Stimulated activated naive CD4-positive, alpha-beta T cell (primary cell): ENCODE results near the gene GALNT18.

Experiments
- DNase-seq, 6 experiments: peaks; one replicate each; lab custom pipeline; 2025; lab: John Stamatoyannopoulos, UW

GALNT18 gene

DNA sequence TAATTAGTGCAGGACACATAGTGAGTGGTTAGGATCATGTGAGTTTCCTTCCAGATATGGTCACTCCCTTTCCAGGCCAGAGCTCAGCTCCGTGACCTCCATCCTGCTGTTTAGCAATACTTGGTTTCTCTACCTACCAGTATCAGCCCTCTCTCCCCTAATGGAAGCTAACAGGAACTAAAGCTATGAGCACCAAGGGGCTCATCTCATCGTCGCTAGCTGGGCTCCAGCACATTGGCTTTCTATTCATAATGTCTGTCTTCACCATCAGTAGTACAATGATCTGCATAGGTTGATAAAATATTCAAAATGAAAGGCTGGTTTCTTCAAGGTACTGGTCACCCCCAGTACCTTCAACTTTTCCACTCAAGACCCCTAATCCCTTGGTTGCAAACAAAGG is 2.4 kb upstream of the GALNT18 start:
- DNase-seq, result no peak

- DNase-seq, result no peak
Observed at GRCh38 chr11:11622772-11623171, 967 bp upstream of the GALNT18 start.

DNA sequence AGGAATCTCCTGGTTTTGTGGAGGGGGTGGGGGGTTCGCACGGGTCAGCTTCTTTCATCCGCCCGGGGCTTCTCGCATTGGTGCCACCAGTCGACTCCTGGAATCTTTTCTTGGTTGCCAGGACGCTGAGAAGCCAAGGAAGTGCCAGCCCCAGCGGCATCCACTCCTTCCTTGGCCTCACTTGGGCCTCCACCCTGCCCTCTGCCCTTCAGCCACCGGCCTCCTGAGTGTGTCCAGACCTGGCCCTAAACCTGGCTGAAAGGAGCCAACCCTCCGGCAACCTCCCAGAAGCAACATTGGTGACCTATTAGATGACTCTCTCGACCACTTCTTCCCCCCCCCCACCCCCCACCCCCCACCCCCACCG is 518 bp upstream of the GALNT18 start:
- no peak for DNase-seq

GRCh38 chr11:11620921-11621572 is 758 bp downstream of the GALNT18 start:
- DNase-seq, result no peak

DNA sequence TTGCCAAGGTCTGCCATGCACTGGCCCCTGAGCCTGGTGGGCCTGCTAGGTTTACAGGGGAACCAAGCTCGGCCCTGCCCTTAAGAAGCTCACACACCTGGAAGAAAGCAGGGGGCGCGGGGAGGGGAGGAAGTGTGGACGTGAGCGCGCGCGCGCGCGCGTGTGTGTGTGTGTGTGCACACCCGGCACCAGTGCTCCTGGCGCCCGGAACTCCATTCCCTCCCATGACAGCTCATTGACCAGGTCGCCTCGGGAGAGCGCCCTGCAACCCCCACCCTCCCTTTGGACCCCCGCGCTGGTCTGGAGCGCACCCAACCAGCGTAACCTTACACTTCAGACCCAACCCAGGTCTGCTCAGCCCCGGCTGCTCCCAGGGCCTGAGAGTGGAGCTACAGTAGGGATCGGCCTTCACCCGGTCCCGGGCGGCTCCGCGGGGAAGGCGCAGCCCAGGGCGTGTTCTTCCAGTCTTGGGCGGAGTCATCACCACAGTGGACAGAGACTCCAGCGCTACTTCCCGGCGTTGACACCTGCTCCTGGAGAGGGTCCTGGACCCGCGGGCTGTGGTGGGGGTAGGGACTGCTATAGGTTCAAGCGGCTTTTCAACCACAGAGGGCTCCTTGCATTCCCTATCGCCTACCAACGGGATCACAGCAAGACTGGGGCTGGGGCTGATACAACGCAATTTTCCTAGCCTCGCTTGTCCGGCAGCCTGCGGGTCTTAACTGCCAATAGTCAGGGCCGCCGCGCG is 1.5 kb downstream of the GALNT18 start:
- no peak for DNase-seq

- no peak for DNase-seq
Observed at GRCh38 chr11:11618973-11619435, 2.8 kb downstream of the GALNT18 start.

GRCh38 chr11:11615086-11615485 is 6.7 kb downstream of the GALNT18 start:
- no peak for DNase-seq

DNA sequence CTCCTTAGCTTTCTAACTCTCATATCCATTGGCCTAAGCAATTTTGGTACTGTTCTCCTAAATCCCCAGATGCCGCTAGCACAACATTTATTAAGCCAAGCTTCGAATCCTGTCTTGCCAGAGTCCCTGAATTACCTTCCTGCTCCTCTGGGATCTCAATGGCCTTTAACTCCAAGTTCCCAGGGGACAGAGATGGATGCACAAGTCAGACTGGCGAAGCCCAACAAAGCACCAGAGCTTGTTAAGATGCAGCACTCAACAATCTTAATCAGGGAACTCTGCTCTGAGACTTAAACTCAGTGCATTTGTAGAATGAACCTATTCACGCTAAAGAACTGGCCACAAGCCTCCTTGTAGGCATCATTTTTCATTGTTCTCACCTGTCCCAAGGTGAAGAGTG is 9.4 kb downstream of the GALNT18 start:
- DNase-seq, result no peak

DNA sequence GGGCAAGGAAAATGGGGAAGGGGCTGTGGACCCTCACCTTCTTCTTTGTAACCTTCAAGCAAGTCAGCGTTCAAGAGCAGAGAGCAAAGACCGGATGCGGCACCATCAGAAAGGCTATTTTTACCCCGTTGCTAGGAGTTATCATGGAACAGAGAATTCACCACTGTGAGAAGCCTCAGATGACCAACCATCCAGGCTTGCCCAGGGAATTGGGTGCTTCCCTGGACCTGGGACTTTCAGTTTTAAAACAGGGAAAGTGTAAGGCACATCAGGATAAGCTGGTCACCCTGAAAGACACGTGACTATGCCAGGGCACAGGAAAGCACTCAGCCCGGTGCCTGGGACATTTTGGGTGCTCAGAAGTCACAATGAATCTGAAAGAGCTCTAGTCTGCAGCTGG is 10.4 kb downstream of the GALNT18 start:
- no peak for DNase-seq

GRCh38 chr11:11608783-11609232 is 13.0 kb downstream of the GALNT18 start:
- DNase-seq, result peak in 2 of 6 experiments; percentile 2

DNA sequence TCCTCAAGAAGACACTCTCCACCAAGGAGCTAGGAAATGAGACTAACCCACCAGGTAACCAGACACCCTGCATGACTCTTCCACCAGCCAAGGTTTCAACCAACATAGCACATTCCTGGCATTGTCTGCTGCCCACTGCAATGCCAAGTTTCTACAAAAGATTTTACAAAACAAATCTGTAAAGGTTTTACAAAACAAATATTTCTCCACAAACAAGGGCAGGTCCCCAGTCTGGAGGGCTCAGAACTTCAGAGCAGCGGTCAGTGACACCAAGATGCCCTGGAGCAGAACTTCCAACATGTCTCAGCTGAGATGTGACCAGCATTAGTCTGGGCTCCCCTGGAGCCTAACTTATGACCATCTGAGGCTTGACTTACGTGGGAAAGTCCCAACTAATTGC is 14.0 kb downstream of the GALNT18 start:
- DNase-seq, result no peak

DNA sequence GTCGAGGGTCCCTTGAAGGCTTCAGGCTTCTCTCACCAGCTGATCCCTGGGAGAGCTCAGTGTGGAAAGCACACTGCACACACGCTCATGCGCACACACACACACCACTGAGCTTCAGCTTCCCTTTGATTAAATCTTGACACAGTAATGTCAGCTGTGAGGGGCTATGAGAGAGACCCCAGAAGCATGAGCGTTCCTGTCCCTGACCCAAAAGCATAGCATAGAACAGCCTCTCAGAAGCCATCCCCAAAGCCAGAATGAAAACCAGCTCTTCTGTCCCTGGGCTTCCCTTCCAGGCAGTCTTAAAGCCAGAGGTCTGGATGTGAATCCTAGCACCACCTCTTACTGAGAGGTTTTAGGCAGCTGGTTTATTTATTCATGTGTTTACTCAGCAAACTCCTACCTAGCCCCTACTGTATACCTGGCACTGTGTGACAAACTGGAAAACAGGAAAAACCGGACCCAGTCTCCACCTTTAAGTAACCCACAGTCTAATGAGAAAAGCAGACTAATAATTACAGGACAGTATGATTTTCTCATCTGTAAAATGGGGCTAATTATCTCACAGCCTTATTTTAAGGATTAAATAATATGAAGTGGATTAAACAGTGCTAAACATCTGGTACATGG is 15.9 kb downstream of the GALNT18 start:
- no peak for DNase-seq

GRCh38 chr11:11605181-11605580 is 16.6 kb downstream of the GALNT18 start:
- DNase-seq, result no peak

DNA sequence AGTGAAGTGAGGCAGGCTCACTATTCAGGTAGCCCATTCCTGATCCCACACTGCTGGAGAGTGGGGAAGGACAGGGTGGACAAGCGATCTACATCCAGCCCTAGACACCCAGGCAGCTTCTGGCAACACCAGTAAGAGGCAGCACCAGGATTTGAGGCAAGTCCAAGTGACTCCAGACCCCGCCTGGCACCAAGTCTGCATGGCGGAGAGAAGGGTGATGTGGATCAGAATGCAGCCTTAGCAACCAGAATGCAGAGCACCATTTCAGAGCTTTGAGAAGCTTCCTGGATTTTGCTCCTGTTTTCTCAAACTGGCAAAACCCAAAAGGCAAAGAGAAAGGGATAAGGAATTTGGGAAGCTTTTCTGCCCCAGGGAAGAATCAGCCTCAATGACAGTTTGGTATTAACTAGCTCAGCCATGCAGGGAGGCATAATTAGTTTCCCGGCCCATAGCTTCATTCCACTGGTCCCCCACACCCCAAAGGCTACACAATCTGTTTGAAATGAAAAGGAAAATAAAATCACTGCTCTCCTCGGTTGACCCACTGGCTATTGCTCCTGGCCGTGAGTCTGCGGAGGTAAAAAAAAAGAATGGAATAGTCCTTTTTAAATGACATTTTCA is 17.3 kb downstream of the GALNT18 start:
- no peak for DNase-seq

DNA sequence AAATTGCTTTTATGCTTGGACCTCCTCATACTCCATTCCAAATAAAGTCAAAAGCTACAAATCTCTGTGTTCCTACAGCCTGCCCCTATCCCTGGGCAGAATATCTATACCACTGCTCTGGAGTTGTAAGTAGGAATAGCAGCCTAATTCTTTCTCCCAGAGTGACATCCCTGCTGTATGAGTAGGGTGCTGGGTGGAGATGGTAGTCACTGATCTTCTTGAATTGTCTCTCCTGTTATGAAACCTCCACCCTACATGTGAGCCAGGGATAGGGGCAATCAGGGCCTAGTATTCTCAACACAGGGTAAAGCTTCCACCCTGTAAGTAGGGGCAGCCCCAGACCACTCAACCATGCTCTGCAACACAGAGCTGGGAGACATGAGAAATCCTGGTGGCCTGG is 19.8 kb downstream of the GALNT18 start:
- no peak for DNase-seq

GRCh38 chr11:11600288-11600687 is 21.5 kb downstream of the GALNT18 start:
- no peak for DNase-seq

- DNase-seq, result no peak
Observed at GRCh38 chr11:11598243-11598642, 23.6 kb downstream of the GALNT18 start.

- no peak for DNase-seq
Observed at GRCh38 chr11:11594162-11594561, 27.6 kb downstream of the GALNT18 start.

GRCh38 chr11:11592146-11592684 is 29.6 kb downstream of the GALNT18 start:
- no peak for DNase-seq

GRCh38 chr11:11589437-11589836 is 32.4 kb downstream of the GALNT18 start:
- DNase-seq, result no peak

DNA sequence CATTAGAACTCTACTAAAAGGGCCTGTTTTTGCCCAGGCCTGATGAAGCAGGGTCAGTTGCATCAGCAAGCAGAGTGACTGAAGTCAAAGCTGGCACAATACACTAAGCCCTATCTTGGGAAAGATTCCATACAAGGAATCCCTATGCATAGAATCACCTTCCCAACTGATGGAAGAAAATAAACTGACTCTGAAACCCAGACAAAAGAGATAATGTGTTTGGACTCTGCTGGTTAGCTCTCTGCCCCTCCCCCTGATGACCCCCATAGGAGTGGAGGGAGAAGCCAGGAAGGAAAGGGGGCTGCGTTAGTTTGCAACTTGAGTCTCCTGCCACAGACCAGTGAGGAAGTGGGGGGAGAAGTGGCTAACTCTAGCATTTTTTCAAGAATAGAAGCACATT is 32.9 kb downstream of the GALNT18 start:
- no peak for DNase-seq

GRCh38 chr11:11588243-11588642 is 33.6 kb downstream of the GALNT18 start:
- DNase-seq, result no peak
